Smooth muscle cell (in vitro differentiated cells): ENCODE measurements around the gene KBTBD4. TPM values are rescaled to one million over a fixed set of nuclear protein-coding genes. Genes with fewer than 3 reads are reported as not detected.
A peak's percentile ranks its signal among the peaks of the same experiment; 100 is the strongest.

Source experiments
- DNase-seq: peaks from one replicate; lab custom pipeline; 2025; ENCODE audit not compliant: unreplicated experiment; lab: John Stamatoyannopoulos, UW
- H2AFZ ChIP-seq: fragments of 200-600 bp; sonication (generic); 2 replicates; pipeline ENCODE4 v1.6.0; 2016; ENCODE audit warnings: antibody characterized with exemption, low read depth, mild to moderate bottlenecking
- H3F3A ChIP-seq: fragments of 200-600 bp; sonication (generic); 2 replicates; pipeline ENCODE4 v1.6.0; 2017; ENCODE audit warnings: antibody characterized with exemption, low read depth
- H3K27ac ChIP-seq: fragments of 200-600 bp; sonication (generic); 2 replicates; pipeline ENCODE4 v1.5.1; 2016; ENCODE audit warnings: low read depth, mild to moderate bottlenecking
- H3K27me3 ChIP-seq: fragments of 200-600 bp; sonication (generic); 2 replicates; pipeline ENCODE4 v1.6.1; 2016; ENCODE audit warnings: low read depth, mild to moderate bottlenecking
- H3K36me3 ChIP-seq: fragments of 200-600 bp; sonication (generic); 2 replicates; pipeline ENCODE4 v1.5.1; 2016; ENCODE audit warnings: low read depth
- H3K4me1 ChIP-seq: fragments of 200-600 bp; sonication (generic); 2 replicates; pipeline ENCODE4 v1.5.1; 2016; ENCODE audit warnings: low read depth
- H3K4me2 ChIP-seq: fragments of 200-600 bp; sonication (generic); 2 replicates; pipeline ENCODE4 v1.6.0; 2016; ENCODE audit warnings: mild to moderate bottlenecking
- H3K4me3 ChIP-seq: fragments of 200-600 bp; sonication (generic); 2 replicates; pipeline ENCODE4 v1.5.1; 2016; ENCODE audit warnings: mild to moderate bottlenecking
- H3K79me2 ChIP-seq: fragments of 200-600 bp; sonication (generic); 2 replicates; pipeline ENCODE4 v1.6.0; 2016; ENCODE audit warnings: low read depth, mild to moderate bottlenecking
- H3K9ac ChIP-seq: fragments of 200-600 bp; sonication (generic); 2 replicates; pipeline ENCODE4 v1.6.0; 2016; ENCODE audit warnings: low read depth
- H3K9me3 ChIP-seq: fragments of 200-600 bp; sonication (generic); replicated peaks from 2 replicates; pipeline ENCODE4 v1.5.1; 2016; ENCODE audit warnings: low read depth
- H4K20me1 ChIP-seq: fragments of 200-600 bp; sonication (generic); 2 replicates; pipeline ENCODE4 v1.6.0; 2016; ENCODE audit warnings: low read depth
- CTCF ChIP-seq: fragments of 200-600 bp; sonication (generic); IDR thresholded peaks from 2 replicates; pipeline ENCODE4 v1.5.1; 2017; ENCODE audit warnings: borderline replicate concordance, mild to moderate bottlenecking, antibody characterized with exemption; ENCODE audit not compliant: insufficient read depth, poor library complexity, severe bottlenecking
- WGBS: methylation state at CpG from one replicate; pipeline ENCODE4 v1.1.7; 2016; ENCODE audit warnings: low lambda C conversion rate; 5-methylcytosine and 5-hydroxymethylcytosine counted together
- polyA plus RNA-seq: library from polyadenylated mRNA; unstranded; fragments of >200 nt; fragmentation: Nextera tagmentation; extraction: Ambion mirVana; gene quantifications from 2 replicates; pipeline ENCODE4 v1.2.1, GENCODE V29; 2016
- total RNA-seq: library from RNA; depleted of rRNA; stranded (reverse); fragments of >200 nt; gene quantifications from 2 replicates; pipeline ENCODE4 v1.2.3, GENCODE V29; 2014

The KBTBD4 gene
- total and polyA plus RNA-seq, 2 experiments from 2014 or later: 9.4 to 14.2 TPM

DNA sequence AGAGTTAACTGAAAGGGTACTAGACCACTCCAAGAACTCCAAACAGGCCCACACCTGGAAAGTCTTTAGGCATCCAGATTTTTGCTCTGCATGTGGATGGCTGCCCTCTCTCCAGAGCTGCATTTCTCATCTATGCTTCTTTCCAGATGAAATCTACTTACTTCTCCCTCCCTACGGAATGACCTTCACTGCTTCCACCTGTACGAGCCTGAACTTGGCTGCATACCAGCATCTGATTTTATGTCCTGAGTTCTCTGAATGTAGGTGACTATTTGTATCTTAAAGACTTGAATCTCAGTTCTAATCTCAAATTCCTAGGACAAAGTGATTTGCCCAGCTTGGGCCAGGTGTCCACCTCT lies 39.1 kb downstream of the KBTBD4 start:
- peaks cover 12% of the 10 kb centered on the region for H3K4me1 ChIP-seq
- peaks cover 10% of the 10 kb centered on the region for H3F3A ChIP-seq
- H3K4me3 ChIP-seq: no peak overlapping the region
- no peaks in the 10 kb centered on the region for H3K36me3 ChIP-seq
- H3K4me2 ChIP-seq: peak overlapping the region; percentile 53
- DNase-seq: no peak
- H3K27ac ChIP-seq: peak overlapping the region; percentile 82
- no peak overlapping the region for H2AFZ ChIP-seq
- 78% methylated on average over 2 of the region's 2 CpGs for WGBS
- H3K79me2 ChIP-seq: peaks cover 91% of the 10 kb centered on the region
- H3K9ac ChIP-seq: peak overlapping the region; percentile 8
- peaks cover 99% of the 10 kb centered on the region for H4K20me1 ChIP-seq
- H3K9me3 ChIP-seq: no peaks in the 10 kb centered on the region
- no peaks in the 10 kb centered on the region for H3K27me3 ChIP-seq
- no peak for TF ChIP-seq CTCF

- H3K9me3 ChIP-seq: no peaks in the 10 kb centered on the region
- peaks cover 91% of the 10 kb centered on the region for H3K79me2 ChIP-seq
- H4K20me1 ChIP-seq: peaks cover 99% of the 10 kb centered on the region
- H3K36me3 ChIP-seq: no peaks in the 10 kb centered on the region
- 90% methylated on average over 10 of the region's 10 CpGs for WGBS
- H3K4me1 ChIP-seq: peaks cover 12% of the 10 kb centered on the region
- H3K27ac ChIP-seq: peak overlapping the region; percentile 82
- no peak overlapping the region for H3K4me3 ChIP-seq
- H3K27me3 ChIP-seq: no peaks in the 10 kb centered on the region
- H3K4me2 ChIP-seq: no peak overlapping the region
- H2AFZ ChIP-seq: no peak overlapping the region
- no peak for TF ChIP-seq CTCF
- no peak for DNase-seq
- H3K9ac ChIP-seq: no peak overlapping the region
- peaks cover 10% of the 10 kb centered on the region for H3F3A ChIP-seq
Measured at GRCh38 chr11:47538741-47539565, 39.8 kb downstream of the KBTBD4 start.

DNA sequence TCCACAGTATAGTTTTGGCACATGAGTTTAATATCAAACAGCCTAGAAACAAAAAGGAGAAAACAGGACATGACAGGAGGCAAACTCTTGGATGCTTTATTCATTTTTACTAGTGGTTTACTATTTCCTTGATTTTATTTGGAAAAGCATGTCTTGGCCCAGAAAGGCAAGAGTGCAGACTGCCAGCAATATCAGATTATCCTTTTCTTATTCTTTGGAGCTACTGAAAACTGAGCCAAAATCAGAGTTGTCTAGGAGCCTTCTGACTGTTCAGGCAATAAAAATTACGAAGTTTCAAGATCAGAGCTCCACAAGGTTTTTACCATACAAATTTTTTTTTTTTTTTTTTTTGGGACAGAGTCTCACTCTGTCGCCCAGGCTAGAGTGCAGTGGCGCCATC lies 41.9 kb downstream of the KBTBD4 start:
- Histone ChIP-seq H3K9me3 (no peaks in the 10 kb centered on the region), H3K4me1 (peaks cover 20% of the 10 kb centered on the region), H3K36me3 (no peaks in the 10 kb centered on the region), H3K4me2 (no peak overlapping the region), H3K27me3 (no peaks in the 10 kb centered on the region), H2AFZ (no peak overlapping the region), H4K20me1 (peaks cover 99% of the 10 kb centered on the region), H3K79me2 (peaks cover 91% of the 10 kb centered on the region), H3K4me3 (no peak overlapping the region), H3K9ac (no peak overlapping the region), H3F3A (peaks cover 10% of the 10 kb centered on the region), H3K27ac (no peak overlapping the region)
- no peak for DNase-seq
- 92% methylated on average over 3 of the region's 3 CpGs for WGBS
- TF ChIP-seq CTCF: no peak
